ENCODE results near the gene POF1B.
A peak's percentile ranks its signal among the peaks of the same experiment; 100 is the strongest.
"Not testable (repeated sequence)": the region's sequence is repeated elsewhere in the genome, so short reads cannot be mapped to it uniquely, and the experiment has no call there.

The POF1B gene

GRCh38 chrX:85379174-85379907 lies at the start of gene POF1B:
Gene POF1B (minus strand): TSS chrX:85379665. CDS start chrX:85379454, 211 bp downstream.
- no peak for DNase-seq

GRCh38 chrX:85429066-85429465 lies 49.6 kb upstream of the POF1B start:
- DNase-seq = no peak

DNA sequence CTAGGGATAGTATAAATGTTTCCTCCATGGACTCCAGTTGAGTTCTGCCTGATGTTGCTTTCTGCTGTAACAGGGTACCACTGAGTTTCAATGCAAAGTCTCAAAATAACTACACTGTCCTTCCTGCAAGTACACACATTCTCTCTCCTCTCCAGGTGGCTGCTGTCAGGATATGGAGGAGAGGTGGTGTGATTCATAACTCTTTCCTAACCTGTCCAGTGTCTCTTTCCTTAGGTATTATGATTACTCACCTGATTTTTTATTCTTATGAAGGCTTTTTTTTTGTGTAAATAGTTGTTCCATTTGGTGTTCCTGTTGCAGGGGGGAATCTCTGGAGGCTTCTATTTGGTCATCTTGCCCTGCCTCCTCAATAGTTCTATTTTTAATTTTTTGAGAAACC lies 39.8 kb upstream of the POF1B start:
- DNase-seq = no peak

DNA sequence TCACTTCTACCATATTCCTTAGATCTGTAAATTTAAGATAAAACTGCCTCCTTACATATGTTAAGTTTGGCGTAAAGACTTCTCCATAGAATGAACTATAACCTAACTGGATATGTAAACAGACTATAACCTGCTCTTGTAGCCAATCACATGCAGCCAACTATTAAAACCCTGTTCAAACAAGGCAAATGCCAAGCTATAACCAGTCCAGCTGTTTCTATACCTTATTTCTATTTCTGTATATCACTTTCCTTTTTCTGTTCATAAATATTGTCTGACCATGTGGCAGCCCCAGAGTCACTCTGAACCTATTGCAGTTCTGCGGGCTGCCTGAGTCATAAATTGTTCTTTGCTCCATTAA lies 12.4 kb upstream of the POF1B start:
- no peak for DNase-seq

GRCh38 chrX:85391185-85391877 lies 11.9 kb upstream of the POF1B start:
- no peak for DNase-seq

DNA sequence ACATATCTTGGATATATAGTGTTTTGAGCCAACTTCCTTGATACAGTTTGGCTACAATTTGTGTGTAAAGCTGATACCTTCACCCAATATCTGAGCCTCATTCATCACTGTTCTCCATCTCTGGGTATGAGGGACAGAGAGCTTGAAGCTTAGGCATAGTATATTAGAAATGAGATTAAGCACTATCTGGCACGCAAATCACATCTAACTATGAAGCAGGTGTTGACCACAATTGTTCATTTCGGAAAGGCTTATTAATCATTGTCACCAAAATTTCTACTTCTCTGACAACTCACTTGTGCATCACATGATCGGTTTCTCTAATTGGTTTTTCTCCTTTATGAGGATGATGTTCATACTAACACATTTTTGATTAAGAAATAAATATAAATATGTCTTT lies 2.1 kb upstream of the POF1B start:
- no peak for DNase-seq

- no peak for DNase-seq
Measured at GRCh38 chrX:85378461-85378860, 1.0 kb downstream of the POF1B start.

GRCh38 chrX:85375333-85375738 lies 4.1 kb downstream of the POF1B start:
- no peak for DNase-seq

DNA sequence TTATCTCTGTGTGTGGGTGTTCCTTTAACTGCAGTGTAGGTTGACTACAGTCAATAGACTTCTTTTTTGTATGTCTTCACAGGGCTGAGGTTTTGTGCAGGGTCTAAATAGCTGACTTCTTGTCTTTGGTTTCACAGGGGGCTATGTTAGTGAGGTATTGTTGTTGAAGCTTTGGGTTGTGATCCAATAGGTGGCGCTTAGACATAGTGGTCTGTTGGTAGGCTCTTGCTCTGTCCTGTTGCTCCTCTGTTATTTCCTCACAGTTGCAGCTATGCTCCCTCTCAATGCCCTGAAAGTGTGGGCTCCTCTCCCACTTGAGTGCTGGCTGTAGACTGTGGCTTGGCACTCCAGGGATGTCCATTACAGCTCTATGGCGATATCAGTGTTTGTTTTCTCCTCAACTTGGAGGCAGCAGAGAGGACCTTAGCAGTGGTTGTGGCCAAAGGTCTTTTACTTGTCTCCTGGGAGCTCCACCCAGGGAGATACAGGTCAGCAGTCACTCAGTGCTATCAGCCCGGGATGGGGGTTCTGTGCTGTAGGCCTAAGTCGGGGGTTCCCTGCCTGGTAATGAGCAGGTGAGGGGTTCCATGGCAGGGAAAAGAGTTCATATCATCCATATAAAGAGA lies 14.0 kb downstream of the POF1B start:
- no peak for DNase-seq

- DNase-seq = no peak
Measured at GRCh38 chrX:85359051-85359450, 20.4 kb downstream of the POF1B start.

DNA sequence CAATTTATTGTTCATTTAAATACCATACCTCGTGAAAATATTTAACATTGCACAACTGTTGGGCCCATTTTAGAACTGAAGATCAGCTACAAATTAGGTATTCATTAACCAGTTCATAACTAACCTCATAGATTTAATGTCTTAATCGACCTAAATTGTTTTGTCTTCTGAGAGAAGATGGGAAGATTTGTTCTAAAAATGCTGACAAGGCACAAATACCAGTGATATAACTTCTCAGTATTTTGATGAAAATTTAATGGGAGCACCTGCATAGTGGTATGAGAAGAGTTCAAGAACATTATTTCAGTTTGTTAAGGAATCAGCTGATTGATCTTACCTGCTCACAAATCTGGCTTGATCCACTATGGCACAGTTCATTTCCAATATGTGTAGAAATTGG lies 33.9 kb downstream of the POF1B start:
- DNase-seq = no peak

- DNase-seq = no peak
Measured at GRCh38 chrX:85327060-85327333, 52.5 kb downstream of the POF1B start.

DNA sequence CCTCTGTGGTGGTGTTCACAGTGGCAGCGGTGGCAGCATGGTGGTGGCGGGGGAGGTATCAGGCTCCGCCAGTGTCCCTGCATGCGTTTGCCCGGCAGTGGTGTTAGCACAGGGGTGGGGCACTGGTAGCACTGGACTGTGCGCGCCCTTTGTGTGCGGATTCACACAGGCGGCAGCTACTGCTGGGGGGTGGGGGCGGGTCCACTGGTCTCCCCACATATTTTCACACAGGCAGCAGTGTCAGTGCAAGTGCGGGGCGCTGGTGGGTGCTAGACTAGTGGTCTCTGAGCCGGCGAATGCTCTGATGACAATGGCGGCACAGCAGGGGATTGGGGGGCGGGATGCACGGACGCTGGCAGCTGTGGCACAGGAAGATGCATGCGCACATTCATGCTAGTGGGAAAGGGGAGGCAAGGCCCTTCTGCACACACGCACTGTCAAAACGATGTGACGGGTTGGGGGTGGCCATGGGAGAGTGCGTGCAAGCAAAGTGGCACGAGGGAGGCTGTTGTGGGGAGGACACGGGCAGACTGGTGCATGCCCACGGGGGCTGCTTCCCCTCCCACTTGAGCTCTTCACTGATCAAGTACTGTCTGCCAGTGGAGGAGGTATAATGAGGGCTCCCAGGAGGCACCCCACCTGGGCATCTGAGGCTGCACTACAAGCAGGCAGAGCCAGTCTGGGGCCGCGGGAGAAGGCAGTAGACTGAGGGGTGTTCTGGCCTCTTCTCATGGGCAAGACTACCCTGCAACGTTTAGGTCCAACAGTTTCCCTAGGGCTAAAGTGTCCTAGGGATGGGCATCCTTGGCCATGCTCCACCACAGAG lies 53.0 kb downstream of the POF1B start:
- DNase-seq = no peak

DNA sequence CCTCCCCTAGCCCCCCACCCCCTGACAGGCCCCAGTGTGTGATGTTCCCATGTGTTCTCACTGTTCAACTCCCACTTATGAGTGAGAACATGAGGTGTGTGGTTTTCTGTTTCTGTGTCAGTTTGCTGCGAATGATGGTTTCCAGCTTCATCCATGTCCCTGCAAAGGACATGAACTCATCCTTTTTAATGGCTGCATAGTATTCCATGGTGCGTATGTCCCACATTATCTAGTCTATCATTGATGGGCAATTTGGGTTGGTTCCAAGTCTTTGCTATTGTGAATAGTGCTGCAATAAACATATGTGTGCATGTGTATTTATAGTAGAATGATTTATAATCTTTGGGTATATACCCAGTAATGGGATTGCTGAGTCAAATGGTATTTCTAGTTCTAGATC lies 68.1 kb downstream of the POF1B start:
- not testable (repeated sequence) for DNase-seq

DNA sequence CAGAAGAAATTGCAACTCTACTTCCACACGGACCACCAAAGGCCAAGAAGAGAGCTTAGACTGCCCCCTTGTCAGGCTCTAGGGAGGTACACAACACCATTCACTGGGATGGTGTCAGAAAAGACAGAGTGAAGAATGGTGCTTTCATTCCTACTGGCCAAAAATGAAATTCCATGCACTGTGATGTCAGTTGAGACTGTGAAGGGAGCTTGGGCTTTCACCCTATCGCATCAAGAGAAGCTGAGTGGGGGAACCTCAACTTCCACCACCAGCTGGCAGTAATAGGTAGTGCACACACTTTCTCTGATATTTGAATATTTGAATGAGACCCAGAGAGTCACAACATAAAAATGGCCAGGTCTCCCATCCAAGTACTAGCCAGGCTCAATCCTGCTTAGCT lies 69.7 kb downstream of the POF1B start:
- no peak for DNase-seq

DNA sequence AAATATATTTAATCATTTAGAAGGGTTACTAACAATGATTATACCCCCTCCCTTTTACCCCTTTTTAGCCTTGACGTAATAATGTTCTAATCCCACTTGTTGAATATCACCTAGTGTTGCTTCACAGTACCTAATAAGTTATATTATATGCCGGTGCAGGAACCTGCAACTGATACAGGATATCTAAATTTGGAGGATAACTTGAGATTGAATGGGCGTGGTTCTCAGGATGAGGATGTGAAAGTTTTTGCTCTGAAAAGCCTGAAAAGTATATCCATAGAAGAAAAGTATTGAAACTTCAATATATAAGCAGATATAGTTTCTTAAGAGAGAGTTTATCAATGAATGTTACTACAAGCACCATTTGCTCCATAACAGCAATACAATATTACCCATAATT lies 75.9 kb downstream of the POF1B start:
- DNase-seq = no peak

GRCh38 chrX:85288992-85289723 lies 90.3 kb downstream of the POF1B start:
- DNase-seq = no peak

DNA sequence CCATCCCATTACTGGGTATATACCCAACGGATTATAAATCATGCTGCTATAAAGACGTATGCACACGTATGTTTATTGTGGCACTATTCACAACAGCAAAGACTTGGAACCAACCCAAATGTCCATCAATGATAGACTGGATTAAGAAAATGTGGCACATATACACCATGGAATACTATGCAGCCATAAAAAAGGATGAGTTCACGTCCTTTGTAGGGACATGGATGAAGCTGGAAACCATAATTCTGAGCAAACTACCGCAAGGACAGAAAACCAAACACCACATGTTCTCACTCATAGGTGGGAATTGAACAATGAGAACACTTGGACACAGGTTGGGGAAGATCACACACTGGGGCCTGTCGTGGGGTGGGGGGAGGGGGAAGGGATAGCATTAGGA lies 94.2 kb downstream of the POF1B start:
- not testable (repeated sequence) for DNase-seq

DNA sequence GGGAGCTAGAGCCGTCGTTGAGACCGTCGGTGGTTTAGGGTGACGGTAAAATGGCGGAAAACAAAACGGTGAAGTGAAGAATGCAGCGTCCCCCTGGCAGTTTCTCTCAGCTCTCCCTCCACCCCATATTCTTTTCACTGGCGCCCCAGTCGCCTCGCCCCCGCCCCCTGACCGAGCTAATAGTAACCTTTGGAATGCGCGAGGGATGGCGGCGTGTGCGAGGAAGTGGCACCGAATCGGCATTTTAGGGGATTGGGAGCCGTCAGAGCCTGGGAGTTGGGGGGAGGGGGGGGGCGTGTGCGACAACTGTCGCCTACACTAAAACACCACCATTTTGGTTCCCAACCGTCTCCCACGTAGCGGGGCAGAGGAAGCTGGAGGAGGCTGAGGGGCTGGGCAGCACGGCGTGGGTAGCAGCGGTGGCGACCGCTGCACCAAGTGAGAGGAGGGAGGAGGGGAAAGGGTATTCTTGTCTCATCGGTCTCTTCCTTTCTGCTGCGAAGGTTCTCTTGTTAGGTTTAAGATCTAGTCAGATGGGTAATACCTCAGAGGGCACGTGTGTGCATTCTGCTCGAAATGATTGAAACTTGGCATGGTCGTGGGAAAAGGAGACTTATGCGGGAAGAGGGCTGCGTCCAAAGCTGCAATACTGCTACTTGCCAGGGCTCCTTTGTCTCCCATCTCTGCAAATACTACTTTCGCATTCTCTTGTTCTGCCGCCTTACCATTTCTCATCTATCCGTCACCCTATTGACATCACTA lies 134.8 kb downstream of the POF1B start:
- DNase-seq = peak; percentile 25

GRCh38 chrX:85243761-85244449 lies 135.6 kb downstream of the POF1B start, which contains the start of the genes SATL1 and ZNF711:
Gene SATL1 (minus strand): TSS chrX:85243779. CDS start chrX:85108968, 134,811 bp downstream.
Gene ZNF711 (plus strand): TSS chrX:85243991. CDS start chrX:85247573, 3,582 bp downstream.
- DNase-seq = peak; percentile 90

DNA sequence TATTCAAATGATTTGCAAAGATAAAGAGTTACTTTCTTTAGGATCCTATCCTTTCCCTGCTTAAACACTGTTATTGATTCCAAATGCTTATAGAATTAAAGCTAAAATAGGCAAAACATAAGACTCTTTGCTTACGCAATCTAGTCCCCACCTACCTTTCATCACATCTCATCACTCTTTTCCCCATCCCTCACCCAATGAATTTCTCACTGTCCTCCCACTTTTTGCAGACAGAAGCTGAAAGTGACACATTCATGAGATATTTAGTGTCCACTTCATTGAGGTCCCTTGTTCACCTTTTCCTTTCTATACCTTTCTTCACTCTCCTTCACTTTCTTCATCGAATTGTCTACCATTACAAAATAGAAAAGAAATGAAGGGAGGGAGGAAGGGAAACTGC lies 136.3 kb downstream of the POF1B start:
- DNase-seq = no peak
